Measurements from ENCODE around the gene PSD4. TPM values are rescaled to one million over a fixed set of nuclear protein-coding genes. Genes with fewer than 3 reads are reported as not detected.

The PSD4 gene
- total and polyA plus RNA-seq, 4 donors: 20.9 to 48.1 (median 29.0) TPM

GRCh38 chr2:113178891-113179290 is 5.1 kb downstream of the PSD4 start:
- DNase-seq (no peak), ATAC-seq (ENCODE audit: insufficient read depth, low FRiP score) (no peak)
- Histone ChIP-seq H3K27ac (ENCODE audit: low read depth in 1 of 2, low read length in 1 of 2) (no peak overlapping the region), H3K9ac (ENCODE audit: insufficient read depth in 1 of 2, low read length in 2 of 2) (no peak overlapping the region), H3K4me3 (no peak overlapping the region), H3K4me1 (ENCODE audit: control insufficient read depth in 5 of 5, insufficient read depth in 5 of 5, low read length in 5 of 5) (peaks cover 0 to 21% (median 8%) of the 10 kb centered on the region in 5 donors), H3K27me3 (ENCODE audit: control insufficient read depth in 3 of 3, insufficient read depth in 3 of 3, low read length in 2 of 3) (no peaks in the 10 kb centered on the region), H3K36me3 (ENCODE audit: control insufficient read depth in 4 of 4, insufficient read depth in 4 of 4, low read length in 4 of 4) (no peaks in the 10 kb centered on the region), H3K9me3 (ENCODE audit: control insufficient read depth in 4 of 4, insufficient read depth in 3 of 4, low read length in 3 of 4) (no peaks in the 10 kb centered on the region)
- WGBS, 2 donors: 80 to 86% methylated on average over 4 of the region's 4 CpGs
- no peak for TF ChIP-seq CTCF (IDR thresholded peaks at IDR 0.05; ENCODE audit: control extremely low read depth, extremely low read depth)

GRCh38 chr2:113179446-113180045 is 5.8 kb downstream of the PSD4 start:
- no peaks in the 10 kb centered on the region for H3K27me3 ChIP-seq (ENCODE audit: control insufficient read depth in 3 of 3, insufficient read depth in 3 of 3, low read length in 2 of 3)
- H3K27ac ChIP-seq (ENCODE audit: low read depth in 1 of 2, low read length in 1 of 2): no peak overlapping the region
- H3K4me1 ChIP-seq (ENCODE audit: control insufficient read depth in 5 of 5, insufficient read depth in 5 of 5, low read length in 5 of 5): peaks cover 0 to 21% (median 8%) of the 10 kb centered on the region in 5 donors
- no peak for ATAC-seq (ENCODE audit: insufficient read depth, low FRiP score)
- no peak for DNase-seq
- no peaks in the 10 kb centered on the region for H3K36me3 ChIP-seq (ENCODE audit: control insufficient read depth in 4 of 4, insufficient read depth in 4 of 4, low read length in 4 of 4)
- no peak overlapping the region for H3K9ac ChIP-seq (ENCODE audit: insufficient read depth in 1 of 2, low read length in 2 of 2)
- WGBS, 2 donors: 95% methylated on average over 8 of the region's 8 CpGs
- no peak for TF ChIP-seq CTCF (IDR thresholded peaks at IDR 0.05; ENCODE audit: control extremely low read depth, extremely low read depth)
- no peak overlapping the region for H3K4me3 ChIP-seq
- H3K9me3 ChIP-seq (ENCODE audit: control insufficient read depth in 4 of 4, insufficient read depth in 3 of 4, low read length in 3 of 4): no peaks in the 10 kb centered on the region

- Histone ChIP-seq H3K4me1 (ENCODE audit: control insufficient read depth in 5 of 5, insufficient read depth in 5 of 5, low read length in 5 of 5) (peaks cover 0 to 23% (median 8%) of the 10 kb centered on the region in 5 donors), H3K4me3 (no peak overlapping the region), H3K9me3 (ENCODE audit: control insufficient read depth in 4 of 4, insufficient read depth in 3 of 4, low read length in 3 of 4) (no peaks in the 10 kb centered on the region), H3K36me3 (ENCODE audit: control insufficient read depth in 4 of 4, insufficient read depth in 4 of 4, low read length in 4 of 4) (no peaks in the 10 kb centered on the region), H3K9ac (ENCODE audit: insufficient read depth in 1 of 2, low read length in 2 of 2) (no peak overlapping the region), H3K27ac (ENCODE audit: low read depth in 1 of 2, low read length in 1 of 2) (no peak overlapping the region), H3K27me3 (ENCODE audit: control insufficient read depth in 3 of 3, insufficient read depth in 3 of 3, low read length in 2 of 3) (no peaks in the 10 kb centered on the region)
- ATAC-seq (ENCODE audit: insufficient read depth, low FRiP score) (no peak), DNase-seq (no peak)
- WGBS, 2 donors: 86 to 88% methylated on average over 17 of the region's 17 CpGs
- TF ChIP-seq CTCF (IDR thresholded peaks at IDR 0.05; ENCODE audit: control extremely low read depth, extremely low read depth): no peak
Observed at GRCh38 chr2:113180131-113180946, 6.6 kb downstream of the PSD4 start.

Measured in lung (tissue), 12 donors.